Lung (tissue), 12 donors: Measurements from ENCODE around the gene ZNF521. TPM values are rescaled to one million over a fixed set of nuclear protein-coding genes. Genes with fewer than 3 reads are reported as not detected.

ENCODE experiments used
- ATAC-seq: fragments of 200-7000 bp; cut with Tn5 transposase; one replicate; pipeline ENCODE4 v1.9.1; 2020; ENCODE audit warnings: moderate number of reproducible peaks; ENCODE audit not compliant: insufficient read depth, low FRiP score
- DNase-seq, 3 donors: peaks; one replicate each; pipeline ENCODE4 v3.0.0-alpha.2; 2013 to 2017
- H3K27ac ChIP-seq, 2 donors: one replicate each; pipeline ENCODE4 v1.5.1; 2013; ENCODE audit warnings: mild to moderate bottlenecking in 2 of 2, moderate library complexity in 2 of 2, control low read depth in 1 of 2, inconsistent platforms in 1 of 2, low read depth in 1 of 2, low read length in 1 of 2
- H3K27me3 ChIP-seq, 3 donors: one replicate each; pipeline ENCODE4 v1.5.1; 2013; ENCODE audit warnings: low read length in 2 of 3; ENCODE audit not compliant: control insufficient read depth in 3 of 3, insufficient read depth in 3 of 3
- H3K36me3 ChIP-seq, 4 donors: one replicate each; pipeline ENCODE4 v1.5.1; 2013; ENCODE audit warnings: low read length in 4 of 4, mild to moderate bottlenecking in 1 of 4, moderate library complexity in 1 of 4; ENCODE audit not compliant: control insufficient read depth in 4 of 4, insufficient read depth in 4 of 4
- H3K4me1 ChIP-seq, 5 donors: one replicate each; pipeline ENCODE4 v1.5.1; 2013; ENCODE audit warnings: low read length in 5 of 5, mild to moderate bottlenecking in 2 of 5, moderate library complexity in 1 of 5; ENCODE audit not compliant: control insufficient read depth in 5 of 5, insufficient read depth in 5 of 5
- H3K4me3 ChIP-seq: one replicate; pipeline ENCODE4 v1.5.1; 2013; ENCODE audit warnings: mild to moderate bottlenecking, control low read depth, moderate library complexity
- H3K9ac ChIP-seq, 2 donors: one replicate each; pipeline ENCODE4 v1.5.1; 2013; ENCODE audit warnings: low read length in 2 of 2, control low read depth in 1 of 2; ENCODE audit not compliant: insufficient read depth in 1 of 2
- H3K9me3 ChIP-seq, 4 donors: one replicate each; pipeline ENCODE4 v1.5.1; 2013; ENCODE audit warnings: low read length in 3 of 4, mild to moderate bottlenecking in 1 of 4, moderate library complexity in 1 of 4; ENCODE audit not compliant: control insufficient read depth in 4 of 4, insufficient read depth in 3 of 4
- WGBS, 2 donors: extraction: QIAGEN DNeasy Blood & Tissue Kit; methylation state at CpG; one replicate each; pipeline ENCODE4 v1.1.7; 2013; 5-methylcytosine and 5-hydroxymethylcytosine counted together
- polyA plus RNA-seq, 2 donors: library from polyadenylated mRNA; stranded (reverse); fragments of 200-250 nt; gene quantifications; one replicate each; pipeline ENCODE4 v1.2.1, GENCODE V29; 2013
- total RNA-seq, 2 donors: library from RNA; depleted of rRNA in 1 of 2; stranded (reverse); fragments of >200 nt in 1 of 2; gene quantifications; one replicate each; pipeline ENCODE4 v1.2.1, GENCODE V29; 2014 to 2021
- TF ChIP-seq, protein P1 (sequence below): IDR thresholded peaks from 2 replicates; pipeline ENCODE4 v1.5.1; 2012; ENCODE audit warnings: mild to moderate bottlenecking; ENCODE audit errors: control extremely low read depth, extremely low read depth
- donor health status: control.
- donor health status: control.
- donor health status: Bipolar disorder and iron deficiency.
- donor health status: healthy.
- donor health status: DM: yes; HTN: yes; CAD: no.

Gene ZNF521
- total and polyA plus RNA-seq, 4 donors, result 1.5 to 48.8 (median 10.7) TPM

GRCh38 chr18:25373432-25374179, 21.6 kb upstream of the ZNF521 start:
- 74 to 87% methylated on average over 2 of the region's 2 CpGs for WGBS, 2 donors
- no peaks in the 10 kb centered on the region for H3K36me3 ChIP-seq
- TF ChIP-seq, protein P1, sequence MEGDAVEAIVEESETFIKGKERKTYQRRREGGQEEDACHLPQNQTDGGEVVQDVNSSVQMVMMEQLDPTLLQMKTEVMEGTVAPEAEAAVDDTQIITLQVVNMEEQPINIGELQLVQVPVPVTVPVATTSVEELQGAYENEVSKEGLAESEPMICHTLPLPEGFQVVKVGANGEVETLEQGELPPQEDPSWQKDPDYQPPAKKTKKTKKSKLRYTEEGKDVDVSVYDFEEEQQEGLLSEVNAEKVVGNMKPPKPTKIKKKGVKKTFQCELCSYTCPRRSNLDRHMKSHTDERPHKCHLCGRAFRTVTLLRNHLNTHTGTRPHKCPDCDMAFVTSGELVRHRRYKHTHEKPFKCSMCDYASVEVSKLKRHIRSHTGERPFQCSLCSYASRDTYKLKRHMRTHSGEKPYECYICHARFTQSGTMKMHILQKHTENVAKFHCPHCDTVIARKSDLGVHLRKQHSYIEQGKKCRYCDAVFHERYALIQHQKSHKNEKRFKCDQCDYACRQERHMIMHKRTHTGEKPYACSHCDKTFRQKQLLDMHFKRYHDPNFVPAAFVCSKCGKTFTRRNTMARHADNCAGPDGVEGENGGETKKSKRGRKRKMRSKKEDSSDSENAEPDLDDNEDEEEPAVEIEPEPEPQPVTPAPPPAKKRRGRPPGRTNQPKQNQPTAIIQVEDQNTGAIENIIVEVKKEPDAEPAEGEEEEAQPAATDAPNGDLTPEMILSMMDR, result no peak
- H3K4me1 ChIP-seq, result no peaks in the 10 kb centered on the region
- no peak overlapping the region for H3K9ac ChIP-seq
- no peak overlapping the region for H3K27ac ChIP-seq
- H3K27me3 ChIP-seq, result no peaks in the 10 kb centered on the region
- H3K9me3 ChIP-seq, result peaks cover 0 to 1% (median 0%) of the 10 kb centered on the region in 4 donors
- no peak for ATAC-seq
- no peak for DNase-seq
- no peak overlapping the region for H3K4me3 ChIP-seq

- no peaks in the 10 kb centered on the region for H3K36me3 ChIP-seq
- H3K27me3 ChIP-seq, result no peaks in the 10 kb centered on the region
- H3K9me3 ChIP-seq, result no peaks in the 10 kb centered on the region
- no peaks in the 10 kb centered on the region for H3K4me1 ChIP-seq
- H3K27ac ChIP-seq, result no peak overlapping the region
- TF ChIP-seq, protein P1, result no peak
- H3K4me3 ChIP-seq, result no peak overlapping the region
- no peak for DNase-seq
- H3K9ac ChIP-seq, result no peak overlapping the region
- ATAC-seq, result no peak
- 65 to 77% methylated on average over 5 of the region's 5 CpGs for WGBS, 2 donors
Observed at GRCh38 chr18:25370391-25370790, 18.4 kb upstream of the ZNF521 start.

DNA sequence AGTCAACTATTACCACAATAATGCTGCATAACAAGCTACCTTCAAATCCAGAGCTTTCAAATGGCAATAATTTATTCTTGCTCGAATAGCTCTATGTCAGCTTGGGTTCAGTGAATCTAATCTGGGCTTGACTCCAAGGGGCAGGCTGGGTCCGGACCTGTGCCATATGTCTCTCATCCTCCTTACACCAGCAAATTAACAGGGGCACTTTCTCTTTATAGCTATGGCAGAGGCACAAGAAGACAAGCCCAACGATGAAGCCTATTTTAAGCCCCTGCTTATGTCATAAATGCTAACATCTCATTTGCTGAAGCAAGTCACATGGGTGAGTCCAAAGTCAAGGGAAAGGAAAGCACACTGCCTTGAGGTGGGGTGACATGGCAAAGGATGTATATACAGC, 13.3 kb upstream of the ZNF521 start:
- Histone ChIP-seq H3K36me3 (no peaks in the 10 kb centered on the region), H3K9ac (no peak overlapping the region), H3K9me3 (peaks cover 0 to 6% (median 1%) of the 10 kb centered on the region in 4 donors), H3K27ac (no peak overlapping the region), H3K4me3 (no peak overlapping the region), H3K27me3 (no peaks in the 10 kb centered on the region), H3K4me1 (no peaks in the 10 kb centered on the region)
- DNase-seq (no peak), ATAC-seq (no peak)
- 66 to 74% methylated on average over 3 of the region's 3 CpGs for WGBS, 2 donors
- TF ChIP-seq, protein P1, result no peak

- Histone ChIP-seq H3K36me3 (no peaks in the 10 kb centered on the region), H3K27ac (no peak overlapping the region), H3K27me3 (no peaks in the 10 kb centered on the region), H3K4me3 (no peak overlapping the region), H3K4me1 (no peaks in the 10 kb centered on the region), H3K9me3 (peaks cover 0 to 6% (median 1%) of the 10 kb centered on the region in 4 donors), H3K9ac (no peak overlapping the region)
- ATAC-seq (no peak), DNase-seq (no peak)
- TF ChIP-seq, protein P1, result no peak
Observed at GRCh38 chr18:25364732-25365131, 12.8 kb upstream of the ZNF521 start.
